ENCODE data around the gene PDCL2. TPM values are rescaled to one million over a fixed set of nuclear protein-coding genes. Genes with fewer than 3 reads are reported as not detected.
"Not testable (repeated sequence)": the region's sequence is repeated elsewhere in the genome, so short reads cannot be mapped to it uniquely, and the experiment has no call there.

Gene PDCL2
- total RNA-seq, 2 donors from 2014 or later, result not detected

DNA sequence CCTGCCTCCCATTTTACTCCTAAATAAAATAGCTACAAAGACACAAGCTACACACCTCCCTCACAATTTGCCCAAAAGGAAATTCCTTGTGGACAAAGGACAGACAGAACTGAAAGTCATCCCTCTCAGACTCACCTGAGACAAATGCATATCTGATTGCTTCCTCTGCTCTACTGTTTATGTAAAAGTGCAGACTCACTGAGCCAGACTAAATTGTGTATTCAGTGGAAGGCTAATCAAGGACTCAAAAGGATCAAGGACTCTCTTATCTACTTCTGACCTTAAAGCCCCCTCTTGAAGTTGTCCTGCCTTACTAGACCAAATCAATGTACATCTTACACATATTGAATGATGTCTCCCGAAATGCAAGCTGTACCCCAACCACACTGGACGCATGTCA is 3.9 kb downstream of the PDCL2 start:
- H3K27ac ChIP-seq, result no peak overlapping the region
- no peak overlapping the region for H3K4me3 ChIP-seq
- no peaks in the 10 kb centered on the region for H3K9me3 ChIP-seq
- H3K4me1 ChIP-seq, result no peaks in the 10 kb centered on the region
- no peaks in the 10 kb centered on the region for H3K36me3 ChIP-seq
- DNase-seq, result no peak
- no peak overlapping the region for H3K9ac ChIP-seq (ENCODE audit: low read depth in 2 of 2, low read length in 2 of 2)
- H3K27me3 ChIP-seq, result no peaks in the 10 kb centered on the region
- TF ChIP-seq, protein P1, sequence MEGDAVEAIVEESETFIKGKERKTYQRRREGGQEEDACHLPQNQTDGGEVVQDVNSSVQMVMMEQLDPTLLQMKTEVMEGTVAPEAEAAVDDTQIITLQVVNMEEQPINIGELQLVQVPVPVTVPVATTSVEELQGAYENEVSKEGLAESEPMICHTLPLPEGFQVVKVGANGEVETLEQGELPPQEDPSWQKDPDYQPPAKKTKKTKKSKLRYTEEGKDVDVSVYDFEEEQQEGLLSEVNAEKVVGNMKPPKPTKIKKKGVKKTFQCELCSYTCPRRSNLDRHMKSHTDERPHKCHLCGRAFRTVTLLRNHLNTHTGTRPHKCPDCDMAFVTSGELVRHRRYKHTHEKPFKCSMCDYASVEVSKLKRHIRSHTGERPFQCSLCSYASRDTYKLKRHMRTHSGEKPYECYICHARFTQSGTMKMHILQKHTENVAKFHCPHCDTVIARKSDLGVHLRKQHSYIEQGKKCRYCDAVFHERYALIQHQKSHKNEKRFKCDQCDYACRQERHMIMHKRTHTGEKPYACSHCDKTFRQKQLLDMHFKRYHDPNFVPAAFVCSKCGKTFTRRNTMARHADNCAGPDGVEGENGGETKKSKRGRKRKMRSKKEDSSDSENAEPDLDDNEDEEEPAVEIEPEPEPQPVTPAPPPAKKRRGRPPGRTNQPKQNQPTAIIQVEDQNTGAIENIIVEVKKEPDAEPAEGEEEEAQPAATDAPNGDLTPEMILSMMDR (IDR thresholded peaks at IDR 0.05), result no peak
- intact Hi-C loops (cut with DNase I), result loop anchor here (10.0 kb wide), 1 partner anchor 393 kb away; no protein-coding TSS in a partner anchor

DNA sequence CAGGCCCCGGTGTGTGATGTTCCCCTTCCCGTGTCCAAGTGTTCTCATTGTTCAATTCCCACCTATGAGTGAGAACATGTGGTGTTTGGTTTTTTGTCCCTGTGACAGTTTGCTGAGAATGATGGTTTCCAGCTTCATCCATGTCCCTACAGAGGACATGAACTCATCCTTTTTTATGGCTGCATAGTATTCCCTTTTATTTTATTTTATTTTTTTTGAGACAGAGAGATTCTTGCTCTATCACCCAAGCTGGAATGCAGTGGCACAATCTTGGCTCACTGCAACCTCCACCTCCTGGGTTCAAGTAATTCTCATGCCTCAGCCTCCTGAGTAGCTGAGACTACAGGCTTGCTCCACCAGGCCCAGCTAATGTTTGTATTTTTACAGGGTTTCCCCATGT is 9.3 kb downstream of the PDCL2 start:
- not testable (repeated sequence) for DNase-seq; H3K27me3 ChIP-seq; H3K4me1 ChIP-seq; H3K27ac ChIP-seq; H3K4me3 ChIP-seq; H3K9ac ChIP-seq (ENCODE audit: low read depth in 2 of 2, low read length in 2 of 2); H3K36me3 ChIP-seq; H3K9me3 ChIP-seq
- intact Hi-C loops (cut with DNase I), result loop anchor here (10.0 kb wide), 1 partner anchor 388 kb away; no protein-coding TSS in a partner anchor

DNA sequence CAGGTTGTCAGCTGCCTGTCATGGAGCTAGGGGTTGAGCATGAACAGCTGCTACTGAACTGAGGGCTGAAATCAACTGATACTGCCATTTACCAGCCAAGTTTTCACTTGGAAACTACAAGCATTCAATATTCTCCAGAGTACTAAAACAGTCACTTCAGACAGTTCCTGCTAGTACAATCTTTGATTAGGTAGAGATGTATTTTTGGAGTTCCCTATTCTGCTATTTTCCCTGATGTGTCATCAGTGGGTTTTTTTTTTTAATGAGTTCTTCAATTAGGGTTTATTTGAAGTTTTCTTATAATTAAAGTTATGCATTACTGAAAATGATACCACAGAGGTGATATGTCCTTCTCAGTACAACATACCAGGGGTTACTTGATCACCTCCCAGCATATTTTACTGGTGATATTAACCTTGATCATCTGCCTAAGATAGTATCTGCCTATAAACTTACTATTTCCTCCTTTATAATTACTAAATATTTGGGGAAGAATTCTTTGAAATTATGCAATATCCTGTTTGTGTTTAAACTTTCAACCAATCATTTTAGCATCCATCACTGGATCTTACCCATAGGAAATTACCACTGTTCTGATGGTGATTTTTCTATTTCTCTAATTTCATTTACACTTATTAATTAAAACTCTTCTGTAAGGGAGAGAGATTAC is 13.6 kb downstream of the PDCL2 start:
- H3K9ac ChIP-seq (ENCODE audit: low read depth in 2 of 2, low read length in 2 of 2), result no peak overlapping the region
- TF ChIP-seq, protein P1 (IDR thresholded peaks at IDR 0.05), result no peak
- no peaks in the 10 kb centered on the region for H3K27me3 ChIP-seq
- no peaks in the 10 kb centered on the region for H3K4me1 ChIP-seq
- no peaks in the 10 kb centered on the region for H3K36me3 ChIP-seq
- no peak overlapping the region for H3K4me3 ChIP-seq
- H3K27ac ChIP-seq, result no peak overlapping the region
- no peaks in the 10 kb centered on the region for H3K9me3 ChIP-seq
- DNase-seq, result no peak
- intact Hi-C loops (cut with DNase I), result no loop called here

DNA sequence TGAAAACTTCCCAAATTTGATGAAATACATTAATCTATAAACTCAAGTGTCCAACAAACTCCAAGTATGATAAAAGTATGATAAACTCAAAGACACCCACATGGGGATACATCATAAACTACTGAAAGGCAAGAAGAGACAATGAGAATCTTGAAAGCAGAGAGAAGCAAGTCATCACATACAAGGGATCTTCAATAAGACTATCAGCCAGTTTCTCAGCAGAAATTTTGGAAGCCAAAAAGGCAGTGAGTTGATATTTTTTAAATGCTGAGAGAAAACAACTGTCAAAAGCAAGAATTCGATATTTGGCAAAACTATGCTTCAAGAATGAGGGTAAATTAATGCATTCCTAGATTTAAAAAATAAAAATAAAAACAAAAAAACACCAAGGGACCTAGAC is 16.5 kb downstream of the PDCL2 start:
- Histone ChIP-seq H3K27me3 (no peaks in the 10 kb centered on the region), H3K4me3 (no peak overlapping the region), H3K9ac (ENCODE audit: low read depth in 2 of 2, low read length in 2 of 2) (no peak overlapping the region), H3K4me1 (no peaks in the 10 kb centered on the region), H3K36me3 (no peaks in the 10 kb centered on the region), H3K9me3 (no peaks in the 10 kb centered on the region), H3K27ac (no peak overlapping the region)
- intact Hi-C loops (cut with DNase I), result no loop called here
- no peak for DNase-seq
- TF ChIP-seq, protein P1 (IDR thresholded peaks at IDR 0.05), result no peak

DNA sequence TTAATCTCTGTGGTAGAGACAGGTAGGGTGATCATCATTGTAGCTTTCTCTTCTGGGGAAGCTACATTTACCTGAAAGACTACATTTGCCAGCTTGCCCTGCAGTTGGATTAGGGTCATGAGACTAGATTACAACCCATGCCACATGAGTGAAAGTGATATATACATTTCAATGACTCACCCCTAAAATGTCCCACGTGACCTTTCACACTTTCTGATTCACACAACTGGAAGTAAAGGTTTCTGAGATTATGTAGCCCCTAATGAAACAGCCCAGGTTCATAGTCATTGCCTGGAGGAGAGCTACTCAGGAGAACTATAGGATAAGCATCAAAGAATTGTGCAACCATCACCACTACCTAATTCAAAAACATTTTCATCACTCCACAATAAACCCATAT is 17.8 kb downstream of the PDCL2 start:
- DNase-seq, result no peak

DNA sequence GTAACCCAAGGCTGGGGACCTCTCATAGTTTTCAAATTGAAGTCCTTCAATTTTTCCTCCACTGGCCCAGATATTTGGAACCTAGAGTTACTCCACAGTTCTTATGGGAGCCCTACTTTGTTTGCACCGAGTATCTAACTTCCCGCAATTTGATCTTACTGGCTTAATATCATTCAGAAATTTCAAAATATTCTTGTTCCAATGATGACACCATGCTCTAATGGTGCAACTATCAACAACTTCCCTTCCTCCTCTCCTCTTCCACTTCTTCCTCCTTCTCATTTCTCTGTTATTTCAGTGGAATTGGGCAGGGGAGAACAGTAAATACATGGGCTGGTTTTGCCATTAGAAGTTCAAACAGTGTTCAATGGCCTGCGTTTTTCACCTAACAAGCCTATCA is 20.2 kb downstream of the PDCL2 start:
- Histone ChIP-seq H3K27ac (no peak overlapping the region), H3K27me3 (no peaks in the 10 kb centered on the region), H3K9ac (ENCODE audit: low read depth in 2 of 2, low read length in 2 of 2) (no peak overlapping the region), H3K36me3 (no peaks in the 10 kb centered on the region), H3K9me3 (no peaks in the 10 kb centered on the region), H3K4me3 (no peak overlapping the region), H3K4me1 (no peaks in the 10 kb centered on the region)
- intact Hi-C loops (cut with DNase I), result no loop called here
- TF ChIP-seq, protein P1 (IDR thresholded peaks at IDR 0.05), result no peak
- DNase-seq, result no peak

More for the DNA sequence above, 17.8 kb downstream of the PDCL2 start:
- Histone ChIP-seq H3K27me3 (no peaks in the 10 kb centered on the region), H3K4me3 (no peak overlapping the region), H3K9ac (ENCODE audit: low read depth in 2 of 2, low read length in 2 of 2) (no peak overlapping the region), H3K9me3 (no peaks in the 10 kb centered on the region), H3K36me3 (no peaks in the 10 kb centered on the region), H3K27ac (no peak overlapping the region), H3K4me1 (no peaks in the 10 kb centered on the region)
- TF ChIP-seq, protein P1 (IDR thresholded peaks at IDR 0.05), result no peak
- intact Hi-C loops (cut with DNase I), result no loop called here

All from colonic mucosa (tissue), 4 donors.